IPS-NIHi7 (cell line): ENCODE results near the gene IKZF2.
"Not testable (repeated sequence)": the region's sequence is repeated elsewhere in the genome, so short reads cannot be mapped to it uniquely, and the experiment has no call there.

Experiments
- DNase-seq: peaks from one replicate; pipeline ENCODE4 v3.0.0; 2012; ENCODE audit warnings: mixed read lengths; ENCODE audit errors: extremely low spot score

Gene IKZF2

DNA sequence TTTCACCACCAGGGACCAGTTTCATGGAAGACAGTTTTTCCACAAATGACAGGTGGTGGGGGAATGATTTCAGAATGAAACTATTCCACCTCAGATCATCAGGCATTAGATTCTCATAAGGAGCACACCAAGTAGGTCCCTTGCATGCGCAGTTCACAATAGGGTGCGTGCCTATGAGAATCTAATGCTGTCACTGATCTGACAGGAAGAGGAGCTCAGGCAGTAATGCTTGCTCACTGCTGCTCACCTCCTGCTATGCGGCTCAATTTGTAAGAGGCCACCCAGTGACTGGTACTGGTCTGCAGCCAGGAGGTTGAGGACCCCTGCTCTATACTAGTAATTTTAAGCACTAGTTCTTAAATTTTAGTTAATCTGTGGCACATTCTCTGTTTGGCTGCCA, 107.8 kb downstream of the IKZF2 start:
- no peak for DNase-seq

DNA sequence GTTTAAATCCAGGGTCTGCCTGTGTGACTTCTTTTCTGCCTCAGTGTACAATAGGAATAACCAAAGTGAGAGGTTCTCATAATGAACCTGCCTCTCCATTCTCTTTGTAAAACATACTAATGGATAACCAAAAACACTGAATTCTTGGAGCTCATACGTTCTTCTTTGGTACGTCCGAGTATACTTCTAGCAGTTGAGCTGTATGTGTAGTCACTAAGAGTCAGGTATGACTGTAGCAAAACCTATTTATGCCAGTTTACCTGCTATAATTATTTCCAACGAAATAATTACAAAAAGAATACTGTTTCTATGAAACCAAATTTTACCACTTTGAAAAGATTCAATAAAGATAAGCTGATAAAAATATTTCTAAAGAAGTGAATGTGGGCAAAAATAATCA, 109.2 kb downstream of the IKZF2 start:
- DNase-seq, result no peak

DNA sequence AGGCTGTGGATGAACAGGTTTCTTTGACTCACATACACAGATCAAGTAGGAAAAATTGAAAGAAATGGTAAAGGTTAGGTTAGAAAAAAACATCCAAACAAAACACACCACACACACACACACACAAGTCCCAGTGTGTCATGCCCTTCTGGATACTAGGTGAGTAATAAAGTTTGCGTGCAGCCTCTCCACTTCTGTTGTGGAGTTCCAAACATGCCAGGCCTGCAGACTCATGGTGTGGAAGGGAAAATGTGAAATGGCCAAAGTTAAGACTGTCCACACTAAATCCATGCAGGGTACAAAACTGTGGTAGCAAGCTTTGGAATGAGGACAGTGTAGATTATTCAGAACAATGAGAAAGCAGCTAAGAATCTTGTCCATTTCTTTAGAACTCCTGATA, 114.6 kb downstream of the IKZF2 start:
- no peak for DNase-seq

DNA sequence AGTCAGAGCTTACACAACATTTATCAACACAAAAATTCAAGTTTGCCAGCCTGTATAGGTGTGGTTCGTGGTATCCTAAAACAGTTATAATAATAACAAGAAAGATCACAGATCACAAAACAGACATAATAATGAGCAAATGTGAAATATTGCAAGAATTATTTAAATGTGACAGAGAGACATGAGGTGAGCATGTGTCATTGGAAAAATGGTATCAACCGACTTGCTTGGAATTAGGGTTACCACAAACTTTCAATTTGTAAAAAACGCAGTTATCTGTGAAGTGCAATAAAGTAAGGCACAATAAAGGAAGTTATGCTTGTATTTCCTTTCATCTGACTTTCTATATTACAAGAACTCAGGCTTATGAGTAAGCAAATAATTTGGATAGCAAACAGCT, 116.8 kb downstream of the IKZF2 start:
- DNase-seq, result no peak

DNA sequence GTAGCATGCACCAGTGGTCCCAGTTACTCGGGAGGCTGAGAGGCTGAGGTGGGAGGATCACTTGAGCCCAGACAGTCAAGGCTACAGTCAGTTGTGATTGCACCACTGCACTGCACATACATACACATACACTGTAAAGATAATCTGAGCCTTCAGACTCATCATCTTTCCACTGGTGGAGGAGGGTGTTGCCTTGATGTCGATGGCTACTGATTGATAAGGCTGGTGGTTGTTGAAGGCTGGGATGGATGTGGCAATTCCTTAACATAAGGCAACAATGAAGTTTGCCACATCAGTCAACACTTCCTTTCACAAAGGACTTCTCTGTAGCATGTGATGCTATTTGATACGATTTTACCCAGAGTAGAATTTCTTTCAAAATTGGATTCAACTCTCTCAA, 118.8 kb downstream of the IKZF2 start:
- DNase-seq, result no peak

DNA sequence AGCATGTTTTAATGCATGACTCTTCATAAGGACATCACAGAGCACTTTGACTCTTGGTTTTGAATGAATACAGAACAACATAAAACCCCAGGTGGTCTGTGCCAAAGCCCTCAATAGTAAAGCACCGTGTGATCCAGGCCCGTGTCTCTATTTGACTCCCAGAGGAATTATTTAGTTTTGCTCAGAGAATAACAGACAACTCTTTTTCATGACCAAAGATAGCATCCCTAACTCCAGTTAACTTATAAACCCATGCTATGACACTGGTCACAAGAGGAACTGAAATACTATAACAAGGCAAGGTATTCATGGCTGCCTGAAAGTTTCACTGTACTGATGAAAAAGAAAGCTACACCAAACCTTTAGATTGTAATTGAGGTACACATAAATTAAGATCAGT, 128.4 kb downstream of the IKZF2 start:
- no peak for DNase-seq

DNA sequence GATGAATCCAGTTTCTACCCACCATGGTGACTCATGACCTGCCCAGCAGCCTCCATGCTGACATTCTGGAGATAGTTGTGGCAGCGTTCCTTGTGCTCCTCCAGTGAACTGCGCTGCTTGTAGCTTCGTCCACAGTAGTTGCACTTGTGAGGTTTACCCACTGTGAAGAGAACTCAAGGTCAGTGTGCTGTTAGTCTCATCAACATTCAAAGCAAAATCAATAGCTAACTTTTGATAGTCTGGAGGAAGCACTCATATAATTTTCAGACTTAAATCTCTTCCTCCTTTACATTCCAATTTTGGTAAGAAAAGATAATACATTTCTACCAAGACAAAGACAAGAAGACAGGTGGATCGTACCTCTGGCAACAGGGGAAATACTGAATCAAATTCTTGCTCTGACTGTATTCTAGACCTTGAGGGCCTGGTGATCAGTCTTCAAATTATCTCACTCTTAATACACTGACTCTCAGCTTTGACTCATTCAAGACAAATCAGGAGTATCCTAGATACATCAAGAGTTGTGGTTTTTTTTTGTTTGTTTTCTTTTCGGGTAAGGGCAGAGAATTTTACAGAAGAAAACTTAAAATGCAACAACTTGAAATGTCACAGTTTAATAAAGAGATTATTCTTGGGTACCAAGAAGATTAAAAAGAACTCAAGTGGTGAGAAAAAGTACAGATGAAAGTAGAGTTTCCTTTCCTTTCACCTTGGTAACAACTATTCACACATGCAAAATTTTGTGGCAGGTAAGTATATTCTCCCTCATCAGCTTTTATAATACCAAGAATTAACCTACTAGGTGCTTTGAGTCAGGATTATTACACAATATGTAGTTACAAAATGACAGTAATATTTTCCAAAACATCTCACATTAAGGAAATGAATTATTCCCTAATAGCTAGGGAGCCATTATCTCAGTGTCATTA, 129.2 kb downstream of the IKZF2 start:
- DNase-seq, result no peak

DNA sequence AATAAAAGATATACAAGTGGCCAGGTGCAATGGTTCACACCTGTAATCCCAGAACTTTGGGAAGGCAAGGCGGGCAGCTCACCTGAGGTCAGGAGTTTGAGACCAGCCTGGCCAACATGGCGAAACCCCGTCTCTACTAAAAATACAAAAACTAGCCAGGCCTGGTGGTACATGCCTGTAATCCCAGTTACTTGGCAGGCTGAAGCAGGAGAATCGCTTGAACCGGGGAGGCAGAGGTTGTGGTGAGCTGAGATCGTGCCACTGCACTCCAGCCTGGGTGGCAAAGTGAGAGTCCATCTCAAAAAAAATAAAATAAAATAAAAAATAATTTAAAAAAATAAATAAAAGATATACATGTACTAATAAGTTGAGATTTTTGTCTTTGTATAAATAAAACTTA, 130.5 kb downstream of the IKZF2 start:
- not testable (repeated sequence) for DNase-seq

DNA sequence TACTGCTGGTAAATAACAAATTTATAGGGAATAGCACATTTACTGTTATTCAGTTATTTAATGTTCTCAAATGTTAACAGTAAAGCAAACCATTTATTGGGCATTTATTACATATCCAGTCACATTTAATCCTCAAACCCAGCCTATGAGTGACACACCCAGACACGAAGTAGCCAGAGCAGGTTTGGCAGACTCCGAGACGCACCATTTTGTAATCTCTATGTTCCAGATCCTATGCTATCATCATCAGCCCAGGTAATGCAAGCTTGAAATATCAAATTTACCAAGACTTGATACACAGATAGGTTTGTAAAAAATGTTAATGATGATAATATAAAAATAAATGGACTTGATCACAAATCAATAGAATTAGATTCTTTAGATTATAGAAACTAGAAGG, 131.1 kb downstream of the IKZF2 start:
- no peak for DNase-seq

DNA sequence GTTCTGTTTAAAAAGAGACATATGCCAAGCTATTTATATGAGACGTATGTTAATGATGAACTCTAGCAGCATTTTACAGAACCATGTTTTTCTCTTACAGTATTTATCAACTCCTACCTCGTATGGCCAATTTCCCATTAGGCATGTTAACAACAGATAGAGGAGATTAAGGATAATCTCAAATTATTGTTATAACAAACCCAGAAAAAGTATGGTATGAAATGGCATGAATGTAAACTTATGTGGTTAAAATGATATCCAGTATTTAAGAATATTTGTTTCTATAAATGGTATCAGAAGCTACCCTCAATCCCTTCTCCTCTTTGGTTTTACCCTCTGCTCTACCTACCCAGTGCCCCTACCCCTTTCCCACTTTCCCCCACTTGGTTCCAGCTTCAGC, 132.0 kb downstream of the IKZF2 start:
- no peak for DNase-seq

DNA sequence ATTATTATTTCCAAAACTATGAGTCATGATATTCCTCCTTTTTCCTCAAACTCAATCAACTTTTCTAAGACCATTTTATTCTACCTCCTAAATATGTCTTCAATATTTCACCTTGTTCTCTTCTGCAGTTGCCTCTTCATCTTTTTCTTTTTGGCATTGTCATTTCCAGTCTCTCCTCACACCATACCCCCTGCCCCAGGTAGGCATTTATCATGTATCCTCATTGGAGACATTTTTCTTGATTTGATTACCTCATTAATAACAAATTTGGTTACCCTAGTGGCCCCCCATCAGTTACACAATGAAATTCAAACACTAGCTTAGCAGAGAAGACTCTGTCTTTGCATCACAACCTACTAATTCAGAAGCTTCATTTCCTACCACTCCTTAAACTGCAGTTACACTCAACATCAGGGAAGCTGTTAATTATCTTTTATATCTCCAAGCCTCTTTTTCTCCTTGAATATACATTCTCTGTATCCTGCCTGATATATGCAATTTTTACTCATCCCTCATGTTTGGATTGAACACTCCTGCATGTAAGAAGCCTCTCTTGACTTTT, 133.0 kb downstream of the IKZF2 start:
- DNase-seq, result no peak

DNA sequence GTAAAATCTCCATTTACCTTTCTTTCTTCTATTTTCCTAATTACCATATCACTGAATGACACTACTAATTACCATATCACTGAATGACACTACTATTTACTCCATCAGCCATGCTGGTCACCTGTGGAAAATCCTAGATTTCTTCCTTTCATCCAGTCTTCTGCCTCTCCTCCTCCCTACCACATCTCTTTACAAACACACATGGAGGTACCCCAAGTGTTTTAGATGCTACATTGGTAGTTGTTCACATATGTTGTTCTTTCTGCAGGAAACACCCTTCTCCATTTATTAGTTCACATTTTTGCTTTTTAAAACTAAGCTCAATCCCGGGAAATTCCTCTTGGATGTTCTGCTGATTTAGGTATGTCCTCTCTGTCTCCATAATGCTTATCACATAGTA, 134.0 kb downstream of the IKZF2 start:
- DNase-seq, result no peak

DNA sequence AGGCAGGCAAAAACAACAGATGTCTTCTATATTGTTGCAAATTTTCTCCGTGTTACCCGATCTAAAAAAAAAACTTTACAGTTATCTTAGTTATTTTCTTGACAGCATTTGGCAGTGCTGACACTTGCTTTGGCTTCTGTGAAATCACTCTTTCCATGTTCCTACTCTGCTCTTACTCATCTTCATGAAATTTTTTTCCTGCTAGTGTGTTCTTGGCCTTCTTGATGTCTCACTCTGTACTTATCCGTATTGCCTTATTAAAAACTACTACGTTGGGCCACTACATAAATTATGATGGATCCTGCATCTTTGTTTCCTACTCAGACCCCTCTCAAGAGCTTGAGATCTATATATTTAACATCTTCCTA, 134.4 kb downstream of the IKZF2 start:
- DNase-seq, result no peak

DNA sequence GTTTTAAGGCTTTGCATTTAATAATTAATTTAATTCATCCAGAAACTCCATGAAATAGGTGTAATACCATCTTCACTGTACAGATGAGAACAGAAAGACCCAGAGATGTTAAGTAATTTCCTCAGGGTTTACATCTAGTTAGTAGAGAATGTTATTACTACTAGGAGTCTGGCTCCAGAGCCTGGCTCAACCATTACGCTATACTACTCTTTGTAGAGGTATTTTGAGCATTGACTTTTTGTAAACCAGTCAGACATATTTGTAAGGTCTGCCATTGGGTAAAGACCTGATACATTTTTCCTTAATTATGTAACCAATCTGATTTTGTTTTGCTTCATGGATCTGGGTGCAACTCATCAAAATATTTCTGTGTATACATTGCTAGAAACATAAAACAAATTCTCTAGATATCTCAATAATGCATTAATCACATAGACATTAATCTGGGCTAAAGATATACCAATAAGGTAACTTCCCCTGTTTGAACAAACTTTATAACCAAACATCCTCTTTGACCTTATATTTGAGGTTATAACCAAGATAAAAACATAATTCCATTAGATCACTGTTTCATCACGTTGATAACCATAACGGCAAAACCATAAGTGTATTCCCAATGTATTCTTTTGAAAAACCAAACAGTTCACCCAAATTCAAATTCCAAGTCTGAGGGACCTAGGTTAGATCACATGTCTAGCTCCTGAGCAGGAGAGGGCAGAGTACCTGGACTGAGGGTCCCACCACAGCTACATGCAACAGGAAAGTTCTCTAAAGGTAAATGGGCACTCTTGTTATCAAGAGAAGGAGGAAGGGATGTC, 135.0 kb downstream of the IKZF2 start:
- no peak for DNase-seq

DNA sequence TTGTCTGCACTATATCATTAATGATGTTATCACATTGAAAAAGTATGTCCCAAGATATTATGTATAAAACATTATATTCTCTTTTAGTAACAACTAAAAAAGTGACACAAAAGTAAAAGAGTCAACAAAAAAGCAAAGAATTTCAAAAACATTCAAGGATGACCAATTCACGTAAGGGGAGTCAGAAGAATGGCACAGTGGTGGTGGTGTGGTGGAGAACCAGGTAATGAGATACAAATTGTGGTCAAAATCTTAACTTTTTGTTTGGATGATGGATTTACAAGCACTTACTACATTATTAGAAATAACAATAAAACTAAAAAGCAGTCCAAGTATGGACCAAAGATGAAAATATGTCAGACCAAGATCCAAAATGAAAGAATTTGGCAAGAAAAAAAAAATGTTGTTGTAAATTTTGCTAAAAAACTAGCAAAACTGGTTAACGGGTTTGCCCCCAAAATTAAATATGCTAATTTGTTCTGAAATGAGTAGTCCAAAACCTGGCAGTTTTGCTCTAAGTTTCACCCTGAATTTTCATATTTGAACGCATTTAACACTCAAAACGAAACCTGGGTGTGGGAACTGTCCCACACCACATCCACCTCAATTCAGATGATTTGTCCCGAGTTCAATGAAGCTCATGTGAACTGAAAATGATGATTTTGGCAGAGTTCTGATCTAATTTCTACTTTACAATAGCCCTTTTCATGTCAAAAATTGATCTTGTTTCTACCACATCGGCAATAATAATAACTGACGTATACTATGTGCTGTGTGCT, 135.8 kb downstream of the IKZF2 start:
- no peak for DNase-seq

DNA sequence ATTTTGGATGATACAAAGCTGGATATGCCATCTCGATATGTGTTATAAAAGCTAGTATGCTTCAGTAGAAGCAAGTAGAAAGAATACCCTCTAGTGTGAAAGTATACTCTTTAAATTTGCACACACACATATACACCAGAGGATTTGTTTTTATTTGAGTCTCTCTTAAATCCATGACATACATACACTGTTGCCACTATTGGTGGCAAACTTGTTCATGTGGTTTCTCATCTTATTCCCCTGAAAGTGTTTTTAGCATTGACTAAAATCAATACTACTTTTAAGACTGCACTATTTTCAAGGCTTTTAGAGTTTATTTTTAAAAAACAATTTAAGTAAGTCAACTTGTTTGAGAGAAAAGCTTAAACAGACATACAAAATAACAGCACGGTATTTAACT, 137.4 kb downstream of the IKZF2 start:
- DNase-seq, result no peak

DNA sequence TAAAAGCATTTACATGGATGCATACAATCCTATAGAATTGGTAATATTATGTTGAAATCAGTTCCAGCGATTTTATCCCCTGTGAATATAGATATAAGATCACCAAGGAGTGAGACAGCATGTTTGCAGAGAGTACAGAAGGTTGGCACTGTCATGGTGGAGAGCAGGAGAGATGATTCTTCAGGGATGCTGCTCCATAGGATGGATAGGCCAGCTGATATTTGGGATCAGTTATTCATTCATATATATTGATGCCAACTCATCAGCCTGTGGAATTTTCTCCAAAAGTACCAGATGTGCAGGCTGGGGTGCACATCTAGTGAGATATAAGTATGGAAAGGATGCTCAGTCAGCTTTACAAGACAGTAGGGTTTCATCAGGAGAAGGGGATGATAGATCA, 139.9 kb downstream of the IKZF2 start:
- DNase-seq, result no peak

DNA sequence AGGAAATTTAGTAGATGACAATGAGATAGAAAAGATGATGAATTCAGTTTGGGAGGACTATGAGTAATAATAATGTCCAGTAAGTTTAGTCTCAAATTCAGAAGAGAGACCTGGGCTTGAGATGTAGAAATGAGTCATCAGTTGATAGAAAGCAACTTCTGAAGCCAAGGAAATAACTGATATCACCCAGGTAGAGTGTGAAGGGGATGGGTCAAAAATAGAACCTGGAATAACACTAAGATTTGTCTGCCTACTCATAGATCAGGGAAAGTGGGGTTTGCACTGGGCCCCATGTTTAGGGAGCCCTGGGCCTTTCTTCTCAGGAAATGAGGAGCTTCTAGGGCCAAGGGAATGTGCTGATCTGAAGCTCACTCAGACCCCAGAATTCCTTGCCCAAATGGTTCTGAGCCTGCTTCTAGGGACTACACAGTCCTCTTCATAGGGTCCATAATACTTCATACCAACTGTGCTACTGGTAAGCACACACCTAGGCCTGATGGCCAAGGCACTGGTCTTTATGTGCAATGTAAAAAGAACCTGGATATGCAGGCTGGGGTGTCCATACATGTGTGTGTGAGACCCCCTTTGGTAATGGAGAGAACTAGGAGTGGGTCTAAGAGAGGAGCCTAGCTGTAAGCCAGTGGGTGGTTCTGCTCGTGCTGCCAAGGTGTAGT, 141.2 kb downstream of the IKZF2 start:
- no peak for DNase-seq

DNA sequence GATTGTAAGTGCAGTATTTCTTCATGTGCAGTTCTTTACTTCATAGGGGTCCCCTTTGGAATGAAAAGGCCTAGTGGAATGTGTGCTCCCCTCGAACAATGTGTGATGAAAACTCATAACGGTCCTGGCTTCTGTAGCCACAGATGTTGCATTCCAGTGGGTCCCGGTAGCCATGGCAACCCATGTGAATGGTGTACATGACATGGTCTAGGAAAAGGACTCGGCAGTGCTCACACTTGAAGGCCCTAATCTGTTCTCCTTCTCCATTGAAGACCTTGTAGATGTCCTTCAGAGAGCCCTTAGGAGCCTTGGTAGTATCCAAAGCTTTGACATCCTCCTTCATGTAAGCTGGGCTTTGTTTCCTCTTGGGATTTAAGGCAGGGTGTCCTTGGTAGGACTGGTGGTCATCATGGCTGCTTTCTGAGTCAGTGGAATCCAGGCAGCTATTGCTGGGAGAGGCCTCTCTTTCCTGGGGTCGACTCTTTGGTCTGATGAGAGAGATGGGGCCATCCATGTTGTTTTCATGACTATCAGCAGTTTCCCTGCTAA, 144.0 kb downstream of the IKZF2 start:
- no peak for DNase-seq

DNA sequence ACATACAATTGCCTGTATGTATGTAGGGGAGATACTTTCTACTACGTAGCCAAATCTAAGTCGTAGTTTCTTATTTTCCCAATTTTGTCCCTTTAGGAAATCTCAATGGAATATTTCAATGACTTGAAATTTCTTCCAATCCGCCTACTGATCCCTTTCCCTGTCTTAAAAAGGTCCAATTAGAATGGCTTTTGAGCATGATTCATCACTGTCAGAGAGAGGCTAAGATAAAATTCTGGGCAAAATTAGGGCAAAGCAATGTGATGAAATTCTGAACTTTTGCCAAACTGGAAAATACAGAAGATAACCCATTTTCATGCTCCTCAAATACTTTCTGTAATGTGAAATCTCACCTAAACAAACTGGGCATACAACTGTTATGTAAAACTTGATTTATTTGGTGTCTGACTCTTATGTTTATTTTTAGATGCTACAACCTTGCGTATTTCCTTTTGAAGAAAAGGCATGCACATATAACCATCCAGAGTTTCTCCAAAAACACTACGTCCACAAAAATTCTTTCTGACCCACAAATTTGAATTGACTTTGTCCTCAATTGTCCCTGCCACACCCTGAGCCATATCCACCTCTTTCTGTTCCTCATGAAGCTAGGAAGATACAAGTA, 147.1 kb downstream of the IKZF2 start:
- DNase-seq, result no peak

DNA sequence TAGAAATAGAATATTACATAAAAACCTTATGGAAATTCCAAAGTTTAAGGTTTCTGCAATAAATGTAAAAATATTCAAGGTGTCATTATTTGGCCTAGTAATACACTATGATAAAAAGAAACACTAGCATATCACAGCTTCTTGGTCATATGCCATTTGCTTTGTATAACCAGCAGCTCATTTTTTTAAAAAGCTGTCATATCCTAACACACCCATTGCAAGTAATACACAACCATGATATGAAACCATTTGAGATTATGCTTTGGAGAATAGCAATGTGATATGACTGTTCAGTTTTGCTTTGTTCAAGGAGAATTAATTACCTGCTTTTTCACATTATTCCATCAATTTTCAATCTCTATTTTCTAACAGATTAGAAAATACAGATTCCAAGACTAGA, 149.0 kb downstream of the IKZF2 start:
- no peak for DNase-seq
